SK-N-SH (cell line): ENCODE measurements around the gene TBXAS1. TPM values are rescaled to one million over a fixed set of nuclear protein-coding genes. Genes with fewer than 3 reads are reported as not detected.

Experiments
- CTCF ChIA-PET: fragments of 300-600, 350-600 bp; formaldehyde crosslinking; extraction: SDS; loops from one replicate; lab custom pipeline; 2021; lab: Yijun Ruan, JAX
- POLR2A ChIA-PET: fragments of 350-600 bp; sonication (Branson Sonifier 250); formaldehyde crosslinking; extraction: SDS; loops from one replicate; lab custom pipeline; 2020; ENCODE audit warnings: antibody characterized with exemption, inconsistent platforms; lab: Yijun Ruan, JAX
- DNase-seq: peaks from one replicate; pipeline ENCODE4 v3.0.0; 2012
- H2AFZ ChIP-seq: fragments of 200-600 bp; sonication (generic); 2 replicates; pipeline ENCODE4 v1.8.1; 2016; ENCODE audit warnings: antibody characterized with exemption, mild to moderate bottlenecking, low read depth
- H3F3A ChIP-seq: fragments of 200-600 bp; sonication (generic); replicated peaks from 2 replicates; pipeline ENCODE3; 2016; ENCODE audit warnings: antibody characterized with exemption, mild to moderate bottlenecking; ENCODE audit not compliant: insufficient read depth
- H3K27ac ChIP-seq, 2 experiments: fragments of 200-500 bp in 1 of 2; fragments of 200-600 bp in 1 of 2; sonication (Bioruptor generic) in 1 of 2; sonication (generic), shearing (Covaris generic) in 1 of 2; 2 replicates each; pipeline versions ENCODE4 v1.5.1 to v1.6.1; 2014 to 2016; ENCODE audit warnings: low read depth in 2 of 2, inconsistent platforms in 1 of 2, low read length in 1 of 2, mild to moderate bottlenecking in 1 of 2, mixed read lengths in 1 of 2
- H3K27me3 ChIP-seq: fragments of 200-600 bp; sonication (generic), shearing (Covaris generic); 2 replicates; pipeline ENCODE4 v1.6.1; 2016; ENCODE audit warnings: mixed run types; ENCODE audit not compliant: insufficient read depth
- H3K36me3 ChIP-seq, 2 experiments: fragments of 200-500 bp in 1 of 2; fragments of 200-600 bp in 1 of 2; sonication (Bioruptor generic) in 1 of 2; sonication (generic) in 1 of 2; replicated peaks in 1 of 2; 2 replicates each; pipeline versions ENCODE3 to v1.5.1; 2014 to 2016; ENCODE audit warnings: low read length in 1 of 2, mild to moderate bottlenecking in 1 of 2; ENCODE audit not compliant: insufficient read depth in 2 of 2, control insufficient read depth in 1 of 2
- H3K4me1 ChIP-seq, 2 experiments: fragments of 200-500 bp in 1 of 2; fragments of 200-600 bp in 1 of 2; sonication (Bioruptor generic) in 1 of 2; sonication (generic), shearing (Covaris generic) in 1 of 2; 2 replicates each; pipeline versions ENCODE4 v1.5.1 to v1.6.1; 2014 to 2016; ENCODE audit warnings: low read depth in 1 of 2, low read length in 1 of 2, mixed run types in 1 of 2; ENCODE audit not compliant: insufficient read depth in 2 of 2, control insufficient read depth in 1 of 2
- H3K4me2 ChIP-seq: fragments of 200-600 bp; sonication (generic), shearing (Covaris generic); 2 replicates; pipeline ENCODE4 v1.6.1; 2017; ENCODE audit warnings: mixed run types
- H3K4me3 ChIP-seq, 2 experiments: fragments of 200-500 bp in 1 of 2; fragments of 200-600 bp in 1 of 2; sonication (Bioruptor generic) in 1 of 2; sonication (generic), shearing (Covaris generic) in 1 of 2; 2 replicates each; pipeline versions ENCODE4 v1.5.1 to v1.8.1; 2014 to 2016; ENCODE audit warnings: low read depth in 2 of 2, inconsistent platforms in 1 of 2, low read length in 1 of 2, mild to moderate bottlenecking in 1 of 2, mixed read lengths in 1 of 2, moderate library complexity in 1 of 2
- H3K79me2 ChIP-seq: fragments of 200-600 bp; sonication (generic); 2 replicates; pipeline ENCODE4 v1.8.1; 2017; ENCODE audit warnings: mild to moderate bottlenecking; ENCODE audit not compliant: insufficient read depth
- H3K9ac ChIP-seq: fragments of 200-600 bp; sonication (generic); 2 replicates; pipeline ENCODE4 v1.6.1; 2017; ENCODE audit warnings: mixed run types
- H3K9me2 ChIP-seq: fragments of 200-600 bp; sonication (generic); 2 replicates; pipeline ENCODE4 v1.6.1; 2017; ENCODE audit warnings: mixed run types
- H3K9me3 ChIP-seq: fragments of 200-600 bp; sonication (generic); 2 replicates; pipeline ENCODE4 v1.6.1; 2017; ENCODE audit warnings: mixed run types, mild to moderate bottlenecking, moderate library complexity
- H4K20me1 ChIP-seq: fragments of 200-600 bp; sonication (generic); 2 replicates; pipeline ENCODE4 v1.6.1; 2017; ENCODE audit warnings: mild to moderate bottlenecking, mixed run types; ENCODE audit not compliant: insufficient read depth
- EZH2phosphoT487 ChIP-seq: fragments of 200-600 bp; sonication (generic); IDR thresholded peaks from 2 replicates; pipeline ENCODE4 v1.6.1; 2017; ENCODE audit warnings: low read depth, mixed run types, mild to moderate bottlenecking, antibody characterized with exemption, moderate library complexity, borderline replicate concordance
- FOSL2 ChIP-seq: IDR thresholded peaks from 2 replicates; pipeline ENCODE4 v1.4.0; 2012; ENCODE audit warnings: low read depth, mild to moderate bottlenecking, moderate library complexity, borderline replicate concordance
- FOXJ3 ChIP-seq: sonication (generic); formaldehyde crosslinking; IDR thresholded peaks from 2 replicates; pipeline ENCODE4 v1.5.1; 2020; ENCODE audit warnings: mild to moderate bottlenecking, missing genetic modification reagents
- GABPA ChIP-seq: IDR thresholded peaks from 2 replicates; pipeline ENCODE4 v1.4.0; 2012; ENCODE audit warnings: low read depth, mild to moderate bottlenecking
- GATA2 ChIP-seq: sonication (generic); formaldehyde crosslinking; IDR thresholded peaks from 2 replicates; pipeline ENCODE4 v1.5.0; 2020; ENCODE audit warnings: mild to moderate bottlenecking, missing genetic modification reagents
- IRF3 ChIP-seq: fragments of 150-350 bp; IDR thresholded peaks from 2 replicates; pipeline ENCODE4 v1.6.1; 2016; ENCODE audit warnings: mild to moderate bottlenecking, low read depth, low read length
- MEF2A ChIP-seq: IDR thresholded peaks from 2 replicates; pipeline ENCODE4 v1.4.0; 2012; ENCODE audit warnings: low read depth, borderline replicate concordance
- MXI1 ChIP-seq: IDR thresholded peaks from 2 replicates; pipeline ENCODE4 v1.6.1; 2012; ENCODE audit warnings: mild to moderate bottlenecking, low read depth, low read length, improper control_type of control experiment
- NFIC ChIP-seq: IDR thresholded peaks from 2 replicates; pipeline ENCODE4 v1.4.0; 2012; ENCODE audit warnings: borderline replicate concordance
- POLR2AphosphoS5 ChIP-seq: IDR thresholded peaks from 2 replicates; pipeline ENCODE4 v1.6.1; 2012; ENCODE audit warnings: low read depth, low read length
- RAD21 ChIP-seq: IDR thresholded peaks from 2 replicates; pipeline ENCODE4 v1.6.1; 2012; ENCODE audit warnings: mild to moderate bottlenecking, low read length
- REST ChIP-seq: IDR thresholded peaks from 2 replicates; pipeline ENCODE4 v1.6.1; 2012; ENCODE audit warnings: mild to moderate bottlenecking, low read depth, low read length, moderate library complexity
- SIN3A ChIP-seq: IDR thresholded peaks from 2 replicates; pipeline ENCODE4 v1.6.1; 2012; ENCODE audit warnings: low read depth, mild to moderate bottlenecking, low read length, moderate library complexity, borderline replicate concordance
- TAF1 ChIP-seq: IDR thresholded peaks from 2 replicates; pipeline ENCODE4 v1.6.1; 2012; ENCODE audit warnings: low read depth, mild to moderate bottlenecking, low read length, moderate library complexity, borderline replicate concordance
- TEAD4 ChIP-seq: IDR thresholded peaks from 2 replicates; pipeline ENCODE4 v1.4.0; 2012; ENCODE audit warnings: mild to moderate bottlenecking, borderline replicate concordance; ENCODE audit not compliant: insufficient read depth
- USF1 ChIP-seq: IDR thresholded peaks from 2 replicates; pipeline ENCODE4 v1.4.0; 2012; ENCODE audit warnings: low read depth, borderline replicate concordance
- YY1 ChIP-seq: IDR thresholded peaks from 2 replicates; pipeline ENCODE4 v1.4.0; 2012; ENCODE audit warnings: low read depth, mild to moderate bottlenecking
- WGBS: methylation state at CpG from one replicate; pipeline ENCODE4 v1.1.6; 2017; ENCODE audit warnings: low lambda C conversion rate; 5-methylcytosine and 5-hydroxymethylcytosine counted together
- polyA plus RNA-seq, 3 experiments: library from polyadenylated mRNA; depleted of rRNA; stranded (reverse); fragments of >200 nt; gene quantifications; 2 replicates each; pipeline ENCODE4 v1.2.3, GENCODE V29; 2012

TBXAS1 gene
- polyA plus RNA-seq, 1 of the 3 experiments (the other 2 are of a cell fraction): 4.4 TPM

- TF ChIP-seq FOXJ3 (CRISPR knock-in tag) (no peak), TEAD4 (no peak), NFIC (no peak), USF1 (no peak), GABPA (no peak)
Measured at GRCh38 chr7:139886899-139887298, 57.8 kb downstream of the TBXAS1 start (continued).

- Histone ChIP-seq H3K79me2 (no peaks in the 10 kb centered on the region), H3F3A (peaks cover 3% of the 10 kb centered on the region), H3K27me3 (no peaks in the 10 kb centered on the region; the same call in 1 of the 2 replicates), H3K9me3 (no peaks in the 10 kb centered on the region), H3K4me2 (no peak overlapping the region), H2AFZ (no peak overlapping the region), H3K9me2 (no peaks in the 10 kb centered on the region), H3K4me1 (no peaks in the 10 kb centered on the region), H4K20me1 (no peaks in the 10 kb centered on the region), H3K27ac (no peak overlapping the region), H3K9ac (no peak overlapping the region), H3K36me3 (no peaks in the 10 kb centered on the region), H3K4me3 (no peak overlapping the region)
- POLR2A ChIA-PET: no interaction called here
- TF ChIP-seq REST (no peak), MXI1 (no peak), POLR2AphosphoS5 (no peak), GATA2 (no peak), RAD21 (no peak), FOSL2 (no peak), MEF2A (no peak), IRF3 (no peak), SIN3A (no peak), YY1 (no peak), FOXJ3 (CRISPR knock-in tag) (no peak), EZH2phosphoT487 (no peak), TAF1 (no peak)
- CTCF ChIA-PET: no interaction called here
- no peak for DNase-seq
- 76% methylated on average over 5 of the region's 5 CpGs for WGBS
Measured at GRCh38 chr7:139887992-139888481, 59.0 kb downstream of the TBXAS1 start.
